ENCODE results near the gene MITF. TPM values are rescaled to one million over a fixed set of nuclear protein-coding genes. Genes with fewer than 3 reads are reported as not detected.
A peak's percentile ranks its signal among the peaks of the same experiment; 100 is the strongest.
"Not testable (repeated sequence)": the region's sequence is repeated elsewhere in the genome, so short reads cannot be mapped to it uniquely, and the experiment has no call there.

MITF gene
- total RNA-seq, 1 donor from 2014 or later: 6.0 TPM

DNA sequence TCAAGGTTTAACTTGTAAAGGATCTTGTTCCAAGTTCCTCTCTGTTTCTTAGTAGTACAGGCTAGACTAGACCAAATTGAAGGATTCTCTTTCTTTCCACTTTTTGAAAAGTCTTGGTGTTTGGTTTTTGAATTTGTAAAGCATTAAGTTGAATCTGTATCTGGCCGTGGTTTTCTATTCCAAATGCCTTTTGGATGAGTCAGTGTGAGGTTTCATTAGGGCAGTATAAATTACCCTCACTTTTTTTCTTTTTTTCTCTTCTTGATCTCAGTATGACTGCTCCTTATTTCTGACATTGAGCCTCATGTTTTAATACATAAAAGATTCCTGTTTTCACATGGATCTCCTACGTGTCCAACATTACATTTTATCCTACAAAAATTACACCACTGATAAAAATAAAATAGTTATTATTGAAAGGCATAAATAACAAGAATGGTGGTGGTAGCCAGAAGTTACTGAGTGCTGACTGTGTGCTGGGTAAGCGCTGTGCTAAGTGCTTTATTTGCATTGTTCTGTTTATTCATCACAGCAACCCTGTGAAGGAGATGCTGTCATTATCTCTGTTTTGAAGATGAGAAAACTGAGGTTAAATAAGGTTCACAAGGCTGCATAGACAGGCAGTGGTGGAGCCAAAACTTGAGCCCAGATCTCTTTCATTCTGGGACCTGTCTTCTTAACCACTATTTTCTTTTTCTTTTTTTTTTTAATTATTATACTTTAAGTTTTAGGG lies 48.3 kb downstream of the MITF start:
- Mint-ChIP-seq H3K27ac (ENCODE audit: unreplicated experiment) (peak overlapping the region; percentile 88), H3K36me3 (ENCODE audit: low read depth, unreplicated experiment) (no peaks in the 10 kb centered on the region), H3K27me3 (ENCODE audit: low read depth, unreplicated experiment) (no peaks in the 10 kb centered on the region), H3K4me3 (ENCODE audit: unreplicated experiment) (peak overlapping the region; percentile 2), H3K4me1 (ENCODE audit: low read depth, unreplicated experiment) (peaks cover 59% of the 10 kb centered on the region), H3K9me3 (ENCODE audit: unreplicated experiment) (no peaks in the 10 kb centered on the region)
- FAIRE-seq (no peak), DNase-seq (ENCODE audit: low read depth) (peak; percentile 85)
- H2AFZ ChIP-seq (ENCODE audit: low read depth, low read length): peak overlapping the region; percentile 3
- no peaks in the 10 kb centered on the region for H3K27me3 ChIP-seq (ENCODE audit: insufficient read depth, low read length)
- no peaks in the 10 kb centered on the region for H3K36me3 ChIP-seq (ENCODE audit: insufficient read depth, low read length)
- H3K9ac ChIP-seq (ENCODE audit: low read length): peak overlapping the region; percentile 33
- peak overlapping the region; percentile 49 for H3K27ac ChIP-seq (ENCODE audit: low read depth, low read length)
- peaks cover 25% of the 10 kb centered on the region for H3K4me1 ChIP-seq (ENCODE audit: insufficient read depth, low read length)
- H3K79me2 ChIP-seq (ENCODE audit: insufficient read depth, low read length): no peaks in the 10 kb centered on the region
- H3K4me2 ChIP-seq (ENCODE audit: low read length): peak overlapping the region; percentile 70
- no peaks in the 10 kb centered on the region for H3K9me3 ChIP-seq (ENCODE audit: insufficient read depth, low read depth, low read length)
- no peaks in the 10 kb centered on the region for H4K20me1 ChIP-seq (ENCODE audit: insufficient read depth, low read length)
- no peak for TF ChIP-seq EZH2 (IDR thresholded peaks at IDR 0.05; ENCODE audit: insufficient read depth, low read length)
- TF ChIP-seq CTCF (IDR thresholded peaks at IDR 0.05; ENCODE audit: insufficient read depth, low read depth, low read length): no peak
- peak overlapping the region; percentile 12 for H3K4me3 ChIP-seq (ENCODE audit: insufficient read depth, low read depth, low read length)

DNA sequence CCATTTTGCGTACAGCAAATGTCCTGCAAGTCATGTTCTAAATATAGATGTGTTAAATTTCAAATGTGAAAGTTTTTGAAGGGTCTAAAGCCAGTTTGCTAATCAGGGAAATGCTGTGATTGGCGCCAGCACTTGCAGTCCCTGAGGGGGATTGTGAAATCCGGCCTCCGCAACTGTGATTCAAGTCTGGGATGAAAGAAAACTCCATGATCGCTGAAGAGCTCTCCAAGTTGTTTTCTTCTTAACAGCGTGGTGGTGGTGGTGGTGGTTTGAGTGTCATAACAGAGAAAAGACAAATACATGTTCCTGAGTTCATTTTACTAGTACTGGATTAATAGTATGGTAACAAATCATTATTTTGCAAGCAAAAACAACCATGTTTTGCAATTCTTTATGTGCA lies 51.8 kb downstream of the MITF start:
- Histone ChIP-seq H3K79me2 (ENCODE audit: insufficient read depth, low read length) (no peaks in the 10 kb centered on the region), H3K9ac (ENCODE audit: low read length) (no peak overlapping the region), H3K4me2 (ENCODE audit: low read length) (no peak overlapping the region), H2AFZ (ENCODE audit: low read depth, low read length) (no peak overlapping the region), H3K9me3 (ENCODE audit: insufficient read depth, low read depth, low read length) (no peaks in the 10 kb centered on the region), H3K4me1 (ENCODE audit: insufficient read depth, low read length) (peaks cover 11% of the 10 kb centered on the region), H3K36me3 (ENCODE audit: insufficient read depth, low read length) (no peaks in the 10 kb centered on the region), H3K27me3 (ENCODE audit: insufficient read depth, low read length) (peaks cover 2% of the 10 kb centered on the region), H4K20me1 (ENCODE audit: insufficient read depth, low read length) (no peaks in the 10 kb centered on the region), H3K4me3 (ENCODE audit: insufficient read depth, low read depth, low read length) (no peak overlapping the region), H3K27ac (ENCODE audit: low read depth, low read length) (no peak overlapping the region)
- Mint-ChIP-seq H3K36me3 (ENCODE audit: low read depth, unreplicated experiment) (no peaks in the 10 kb centered on the region), H3K4me3 (ENCODE audit: unreplicated experiment) (no peak overlapping the region), H3K9me3 (ENCODE audit: unreplicated experiment) (no peaks in the 10 kb centered on the region), H3K27ac (ENCODE audit: unreplicated experiment) (peak overlapping the region; percentile 45), H3K4me1 (ENCODE audit: low read depth, unreplicated experiment) (peaks cover 37% of the 10 kb centered on the region), H3K27me3 (ENCODE audit: low read depth, unreplicated experiment) (no peaks in the 10 kb centered on the region)
- FAIRE-seq (no peak), DNase-seq (ENCODE audit: low read depth) (peak; percentile 72)
- TF ChIP-seq EZH2 (IDR thresholded peaks at IDR 0.05; ENCODE audit: insufficient read depth, low read length): no peak
- no peak for TF ChIP-seq CTCF (IDR thresholded peaks at IDR 0.05; ENCODE audit: insufficient read depth, low read depth, low read length)

GRCh38 chr3:69791919-69792399 lies 52.7 kb downstream of the MITF start:
- Mint-ChIP-seq H3K4me1 (ENCODE audit: low read depth, unreplicated experiment) (peaks cover 29% of the 10 kb centered on the region), H3K27me3 (ENCODE audit: low read depth, unreplicated experiment) (no peaks in the 10 kb centered on the region), H3K4me3 (ENCODE audit: unreplicated experiment) (no peak overlapping the region), H3K27ac (ENCODE audit: unreplicated experiment) (no peak overlapping the region), H3K36me3 (ENCODE audit: low read depth, unreplicated experiment) (no peaks in the 10 kb centered on the region), H3K9me3 (ENCODE audit: unreplicated experiment) (no peaks in the 10 kb centered on the region)
- no peak overlapping the region for H2AFZ ChIP-seq (ENCODE audit: low read depth, low read length)
- DNase-seq (ENCODE audit: low read depth): peak; percentile 27
- H4K20me1 ChIP-seq (ENCODE audit: insufficient read depth, low read length): no peaks in the 10 kb centered on the region
- H3K9ac ChIP-seq (ENCODE audit: low read length): no peak overlapping the region
- no peak overlapping the region for H3K4me2 ChIP-seq (ENCODE audit: low read length)
- no peak for FAIRE-seq
- H3K9me3 ChIP-seq (ENCODE audit: insufficient read depth, low read depth, low read length): no peaks in the 10 kb centered on the region
- H3K27ac ChIP-seq (ENCODE audit: low read depth, low read length): no peak overlapping the region
- H3K36me3 ChIP-seq (ENCODE audit: insufficient read depth, low read length): no peaks in the 10 kb centered on the region
- H3K4me1 ChIP-seq (ENCODE audit: insufficient read depth, low read length): peaks cover 8% of the 10 kb centered on the region
- no peak overlapping the region for H3K4me3 ChIP-seq (ENCODE audit: insufficient read depth, low read depth, low read length)
- TF ChIP-seq CTCF (IDR thresholded peaks at IDR 0.05; ENCODE audit: insufficient read depth, low read depth, low read length) (peak; percentile 57), EZH2 (IDR thresholded peaks at IDR 0.05; ENCODE audit: insufficient read depth, low read length) (no peak)
- no peaks in the 10 kb centered on the region for H3K79me2 ChIP-seq (ENCODE audit: insufficient read depth, low read length)
- H3K27me3 ChIP-seq (ENCODE audit: insufficient read depth, low read length): peaks cover 2% of the 10 kb centered on the region

GRCh38 chr3:69796126-69796525 lies 56.9 kb downstream of the MITF start:
- not testable (repeated sequence) for H3K9ac ChIP-seq (ENCODE audit: low read length); H3K27me3 Mint-ChIP-seq (ENCODE audit: low read depth, unreplicated experiment); H3K9me3 Mint-ChIP-seq (ENCODE audit: unreplicated experiment); H2AFZ ChIP-seq (ENCODE audit: low read depth, low read length); H4K20me1 ChIP-seq (ENCODE audit: insufficient read depth, low read length); DNase-seq (ENCODE audit: low read depth); H3K36me3 ChIP-seq (ENCODE audit: insufficient read depth, low read length); FAIRE-seq; H3K4me3 ChIP-seq (ENCODE audit: insufficient read depth, low read depth, low read length); H3K27me3 ChIP-seq (ENCODE audit: insufficient read depth, low read length); H3K27ac ChIP-seq (ENCODE audit: low read depth, low read length); H3K4me1 ChIP-seq (ENCODE audit: insufficient read depth, low read length); H3K9me3 ChIP-seq (ENCODE audit: insufficient read depth, low read depth, low read length); H3K4me2 ChIP-seq (ENCODE audit: low read length); H3K27ac Mint-ChIP-seq (ENCODE audit: unreplicated experiment); H3K79me2 ChIP-seq (ENCODE audit: insufficient read depth, low read length); H3K4me3 Mint-ChIP-seq (ENCODE audit: unreplicated experiment); H3K36me3 Mint-ChIP-seq (ENCODE audit: low read depth, unreplicated experiment)
- peaks cover 11% of the 10 kb centered on the region for H3K4me1 Mint-ChIP-seq (ENCODE audit: low read depth, unreplicated experiment)
